ENCODE results near the gene HTR3C.

HTR3C gene

GRCh38 chr3:184096811-184097383, 44.0 kb downstream of the HTR3C start, which contains the start of gene HTR3E:
HTR3E (plus strand) TSS chr3:184097064; CDS start chr3:184097530, 466 bp downstream.
- DNase-seq = no peak

GRCh38 chr3:184097556-184097955, 44.7 kb downstream of the HTR3C start:
- DNase-seq = no peak

GRCh38 chr3:184099806-184100686, 47.2 kb downstream of the HTR3C start:
- no peak for DNase-seq

Measured in COR-L47 (cell line).